Esophagus squamous epithelium (tissue), 4 donors: Measurements from ENCODE around the gene C1orf185. TPM values are rescaled to one million over a fixed set of nuclear protein-coding genes. Genes with fewer than 3 reads are reported as not detected.

ENCODE experiments used
- small RNA-seq, 4 donors: library from RNA; depleted of rRNA; stranded (forward); fragments of <200 nt; gene quantifications; one replicate each; pipeline ENCODE3, GENCODE V24; 2016
- total RNA-seq, 4 donors: library from RNA; depleted of rRNA; stranded (reverse); fragments of >200 nt; gene quantifications; one replicate each; pipeline ENCODE4 v1.1.0, GENCODE V29; 2016

Gene C1orf185
- total RNA-seq, 4 donors from 2014 or later: not detected

Small RNA genes within 50 kb of the gene (small RNA-seq; reads per million reads assigned to genes)
- gene MIR4421 (0 reads per million in 4 donors), gene MIR6500 (0 reads per million in 4 donors), gene RF00019 (0 reads per million in 4 donors)

Other genes with a start within 250 kb of the C1orf185 start
- 10 to 100 TPM; 23.8 to 64.6 (median 43.9) TPM for gene FAF1, start 142.0 kb upstream of the C1orf185 start, total RNA-seq
- 10 to 100 TPM in 3 of 4 donors, 1 to 10 TPM in 1; 6.9 to 16.5 (median 12.5) TPM for gene CDKN2C, start 132.0 kb upstream of the C1orf185 start, total RNA-seq
- 100 to 1,000 TPM in 1 of 4 donors, 10 to 100 TPM in 3; 70.6 to 110 (median 82.8) TPM for gene RNF11, start 134.0 kb downstream of the C1orf185 start, total RNA-seq
- 10 to 100 TPM; 16.4 to 60.9 (median 48.8) TPM for gene TTC39A, start 228.3 kb downstream of the C1orf185 start, total RNA-seq